ENCODE measurements around the gene VIPR1. TPM values are rescaled to one million over a fixed set of nuclear protein-coding genes. Genes with fewer than 3 reads are reported as not detected.
A peak's percentile ranks its signal among the peaks of the same experiment; 100 is the strongest.
"Not testable (repeated sequence)": the region's sequence is repeated elsewhere in the genome, so short reads cannot be mapped to it uniquely, and the experiment has no call there.

The VIPR1 gene
- total and polyA plus RNA-seq, 5 experiments from 2014 or later: 16.2 to 122 (median 40.3) TPM

- Mint-ChIP-seq H3K9me3 (no peaks in the 10 kb centered on the region), H3K4me3 (no peak overlapping the region), H3K27me3 (no peaks in the 10 kb centered on the region), H3K36me3 (no peaks in the 10 kb centered on the region), H3K27ac (peak overlapping the region in 7 of 10 donors; percentile 4 to 90 (median 86)), H3K4me1 (peaks cover 14 to 35% (median 25%) of the 10 kb centered on the region in 4 donors)
- DNase-seq (peak; percentile 32 to 80 (median 50)), ATAC-seq (peak; percentile 52 to 74)
- POLR2A ChIA-PET: interaction anchor here (0.6 to 2.0 kb wide), 5 partner anchors 21 to 38 kb away, joined by 3 to 15 read pairs (median 3); partner anchors contain the start of gene VIPR1
These were observed 37.6 kb downstream of the VIPR1 start for GRCh38 chr3:42539871-42540714.

- H3K27me3 Mint-ChIP-seq: no peaks in the 10 kb centered on the region
- peak overlapping the region in 2 of 10 donors; percentile 31 to 72 for H3K27ac Mint-ChIP-seq
- H3K36me3 Mint-ChIP-seq: no peaks in the 10 kb centered on the region
- peak in 1 of 10 donors; percentile 49 for DNase-seq
- POLR2A ChIA-PET: interaction anchor here (1.4 to 2.0 kb wide), 3 partner anchors 12 to 39 kb away, joined by 4 to 15 read pairs (median 4); partner anchors contain the start of gene VIPR1
- no peak for ATAC-seq
- H3K4me1 Mint-ChIP-seq: peaks cover 12 to 31% (median 24%) of the 10 kb centered on the region in 4 donors
- H3K4me3 Mint-ChIP-seq: no peak overlapping the region
- no peaks in the 10 kb centered on the region for H3K9me3 Mint-ChIP-seq
These were observed 38.6 kb downstream of the VIPR1 start for GRCh38 chr3:42541079-42541478.

- H3K27me3 Mint-ChIP-seq: no peaks in the 10 kb centered on the region
- POLR2A ChIA-PET: interaction anchor here (1.3 to 4.6 kb wide), 3 partner anchors 17 to 43 kb away, joined by 3 to 24 read pairs (median 5); partner anchors contain the start of gene VIPR1
- no peak overlapping the region for H3K4me3 Mint-ChIP-seq
- H3K36me3 Mint-ChIP-seq: peaks cover 0 to 14% (median 0%) of the 10 kb centered on the region in 3 donors
- ATAC-seq (no peak), DNase-seq (no peak)
- no peaks in the 10 kb centered on the region for H3K9me3 Mint-ChIP-seq
- peaks cover 5 to 12% (median 7%) of the 10 kb centered on the region in 4 donors for H3K4me1 Mint-ChIP-seq
- no peak overlapping the region for H3K27ac Mint-ChIP-seq
These were observed 42.2 kb downstream of the VIPR1 start for GRCh38 chr3:42544492-42545283.

- DNase-seq: no peak
- Mint-ChIP-seq H3K4me3 (no peak overlapping the region), H3K27me3 (no peaks in the 10 kb centered on the region), H3K9me3 (no peaks in the 10 kb centered on the region), H3K27ac (no peak overlapping the region), H3K4me1 (peaks cover 0 to 9% (median 4%) of the 10 kb centered on the region in 4 donors), H3K36me3 (peaks cover 0 to 18% (median 0%) of the 10 kb centered on the region in 3 donors)
- no peak for ATAC-seq
- POLR2A ChIA-PET: interaction anchor here (1.5 to 4.6 kb wide), 2 partner anchors 18 to 43 kb away, joined by 5 to 24 read pairs; partner anchors contain the start of gene VIPR1
These were observed 42.9 kb downstream of the VIPR1 start for GRCh38 chr3:42545284-42545900.

- H3K27ac Mint-ChIP-seq: peak overlapping the region in 2 of 10 donors; percentile 24 to 73
These were observed 44.3 kb downstream of the VIPR1 start for GRCh38 chr3:42546691-42547213.

GRCh38 chr3:42547401-42547945 is 45.0 kb downstream of the VIPR1 start:
- Mint-ChIP-seq H3K36me3 (peaks cover 0 to 35% (median 0%) of the 10 kb centered on the region in 3 donors), H3K4me1 (peaks cover 0 to 7% (median 2%) of the 10 kb centered on the region in 4 donors), H3K27ac (peak overlapping the region in 4 of 10 donors; percentile 20 to 73 (median 41)), H3K4me3 (no peak overlapping the region), H3K27me3 (no peaks in the 10 kb centered on the region), H3K9me3 (no peaks in the 10 kb centered on the region)
- POLR2A ChIA-PET: interaction anchor here (1.3 to 4.6 kb wide), 2 partner anchors 39 to 45 kb away, joined by 4 to 24 read pairs; partner anchors contain the start of gene VIPR1
- DNase-seq (peak; percentile 35 to 76 (median 62)), ATAC-seq (peak; percentile 75 to 92)

More at GRCh38 chr3:42546691-42547213, 44.3 kb downstream of the VIPR1 start:
- H3K4me3 Mint-ChIP-seq: no peak overlapping the region
- H3K36me3 Mint-ChIP-seq: peaks cover 0 to 29% (median 0%) of the 10 kb centered on the region in 3 donors
- no peaks in the 10 kb centered on the region for H3K27me3 Mint-ChIP-seq
- H3K4me1 Mint-ChIP-seq: peaks cover 0 to 7% (median 2%) of the 10 kb centered on the region in 4 donors
- POLR2A ChIA-PET: interaction anchor here (1.3 to 4.6 kb wide), 2 partner anchors 38 to 45 kb away, joined by 4 to 24 read pairs; partner anchors contain the start of gene VIPR1
- no peak for ATAC-seq
- DNase-seq: no peak
- H3K9me3 Mint-ChIP-seq: no peaks in the 10 kb centered on the region

- H3K36me3 Mint-ChIP-seq: peaks cover 5 to 51% (median 8%) of the 10 kb centered on the region in 3 donors
- ATAC-seq (no peak), DNase-seq (no peak)
- POLR2A ChIA-PET: interaction anchor here (0.9 to 4.6 kb wide), 2 partner anchors 47 kb away, joined by 4 to 24 read pairs; partner anchors contain the start of gene VIPR1
- H3K27me3 Mint-ChIP-seq: no peaks in the 10 kb centered on the region
- H3K4me3 Mint-ChIP-seq: no peak overlapping the region
- H3K9me3 Mint-ChIP-seq: no peaks in the 10 kb centered on the region
- peaks cover 0 to 7% (median 2%) of the 10 kb centered on the region in 4 donors for H3K4me1 Mint-ChIP-seq
- peak overlapping the region in 4 of 10 donors; percentile 24 to 60 (median 44) for H3K27ac Mint-ChIP-seq
These were observed 46.7 kb downstream of the VIPR1 start for GRCh38 chr3:42549131-42549530.

GRCh38 chr3:42550250-42550649 is 47.8 kb downstream of the VIPR1 start:
- POLR2A ChIA-PET: no interaction called here
- Mint-ChIP-seq H3K36me3 (peaks cover 5 to 57% (median 10%) of the 10 kb centered on the region in 3 donors), H3K4me1 (peaks cover 0 to 7% (median 3%) of the 10 kb centered on the region in 4 donors), H3K9me3 (no peaks in the 10 kb centered on the region), H3K27ac (peak overlapping the region in 1 of 10 donors; percentile 2), H3K27me3 (no peaks in the 10 kb centered on the region), H3K4me3 (no peak overlapping the region)
- ATAC-seq: no peak
- no peak for DNase-seq

GRCh38 chr3:42552830-42553229 is 50.4 kb downstream of the VIPR1 start:
- peak overlapping the region in 2 of 10 donors; percentile 23 to 42 for H3K27ac Mint-ChIP-seq

GRCh38 chr3:42556089-42556632 is 53.7 kb downstream of the VIPR1 start:
- Mint-ChIP-seq H3K4me1 (peaks cover 11 to 27% (median 26%) of the 10 kb centered on the region in 4 donors), H3K27me3 (no peaks in the 10 kb centered on the region), H3K4me3 (peak overlapping the region; percentile 13 to 72 (median 58)), H3K36me3 (peaks cover 5 to 73% (median 28%) of the 10 kb centered on the region in 3 donors), H3K27ac (peak overlapping the region; percentile 41 to 99 (median 96)), H3K9me3 (no peaks in the 10 kb centered on the region)
- DNase-seq: peak in 8 of 10 donors; percentile 24 to 76 (median 56)
- POLR2A ChIA-PET: interaction anchor here (0.7 to 3.0 kb wide), 6 partner anchors 20 to 67 kb away, joined by 3 to 8 read pairs (median 4); partner anchors contain the start of genes NKTR, SEC22C and VIPR1
- peak; percentile 77 to 87 for ATAC-seq

More at GRCh38 chr3:42552830-42553229, 50.4 kb downstream of the VIPR1 start:
- peaks cover 5 to 75% (median 23%) of the 10 kb centered on the region in 3 donors for H3K36me3 Mint-ChIP-seq
- POLR2A ChIA-PET: interaction anchor here (1.3 to 1.9 kb wide), 3 partner anchors 9 to 51 kb away, joined by 4 to 11 read pairs (median 5); partner anchors contain the start of gene VIPR1
- no peak overlapping the region for H3K4me3 Mint-ChIP-seq
- DNase-seq (no peak), ATAC-seq (no peak)
- peaks cover 15 to 30% (median 24%) of the 10 kb centered on the region in 4 donors for H3K4me1 Mint-ChIP-seq
- H3K27me3 Mint-ChIP-seq: no peaks in the 10 kb centered on the region
- H3K9me3 Mint-ChIP-seq: no peaks in the 10 kb centered on the region

- POLR2A ChIA-PET: interaction anchor here (1.3 kb wide), 1 partner anchor 37 kb away, joined by 3 read pairs; no protein-coding TSS in a partner anchor
- not testable (repeated sequence) for H3K9me3 Mint-ChIP-seq, H3K27me3 Mint-ChIP-seq, DNase-seq, ATAC-seq
- Mint-ChIP-seq H3K4me1 (peaks cover 11 to 27% (median 26%) of the 10 kb centered on the region in 4 donors), H3K27ac (peak overlapping the region; percentile 41 to 99 (median 96)), H3K36me3 (peaks cover 5 to 76% (median 32%) of the 10 kb centered on the region in 3 donors), H3K4me3 (peak overlapping the region in 7 of 10 donors; percentile 8 to 72 (median 63))
These were observed 54.4 kb downstream of the VIPR1 start for GRCh38 chr3:42556817-42557216.

All from naive thymus-derived CD8-positive, alpha-beta T cell (primary cell).